Fibroblast of skin of left quadriceps (primary cell): Measurements from ENCODE around the gene OGA.

Source experiments
- DNase-seq, 2 experiments: peaks; one replicate each; pipeline ENCODE4 v3.0.0-alpha.2; 2013; ENCODE audit warnings: low read depth in 2 of 2

OGA gene

DNA sequence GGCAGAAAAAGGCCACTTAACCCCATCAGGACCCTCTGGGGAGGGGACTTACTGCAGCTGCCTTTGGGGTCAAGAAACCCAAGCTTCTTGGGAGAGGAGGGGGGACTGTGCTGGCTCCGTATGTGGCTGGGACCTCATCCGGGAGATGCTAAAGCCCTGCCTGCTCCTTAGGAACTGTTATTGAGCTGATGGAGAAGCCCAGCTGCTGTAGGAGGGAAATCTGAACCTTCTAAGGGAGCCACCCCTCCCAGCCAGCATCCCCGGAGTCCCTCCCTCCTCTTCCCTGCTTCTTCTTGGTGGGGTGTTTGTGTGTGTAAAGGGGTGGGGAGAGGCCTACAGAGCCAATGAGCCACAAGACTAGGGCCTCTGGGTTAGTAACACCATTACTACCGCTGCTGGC lies 17.1 kb upstream of the OGA start:
- no peak for DNase-seq

DNA sequence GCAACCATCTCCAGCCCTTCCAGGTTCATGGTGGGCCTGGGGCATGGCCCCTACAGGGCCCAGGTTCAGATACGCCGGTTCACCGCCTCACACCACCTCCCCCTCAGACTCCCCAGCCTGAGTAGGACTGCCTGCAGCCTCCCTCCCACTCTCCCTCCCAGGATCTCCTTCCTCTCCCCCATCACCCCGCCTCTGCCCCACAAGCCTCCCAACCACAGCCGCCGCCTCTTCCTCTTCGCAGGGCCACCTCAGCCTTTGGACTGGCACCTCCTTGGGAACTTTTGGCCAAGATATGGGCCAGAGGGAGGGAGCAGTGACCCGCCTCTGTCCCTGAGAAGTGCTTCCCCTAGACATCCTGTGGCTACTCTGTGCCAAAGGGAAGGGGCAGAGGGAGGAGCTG lies 16.1 kb upstream of the OGA start:
- DNase-seq: no peak

GRCh38 chr10:101833466-101833865 lies 15.2 kb upstream of the OGA start:
- no peak for DNase-seq

GRCh38 chr10:101832325-101832771 lies 14.1 kb upstream of the OGA start:
- DNase-seq: no peak

DNA sequence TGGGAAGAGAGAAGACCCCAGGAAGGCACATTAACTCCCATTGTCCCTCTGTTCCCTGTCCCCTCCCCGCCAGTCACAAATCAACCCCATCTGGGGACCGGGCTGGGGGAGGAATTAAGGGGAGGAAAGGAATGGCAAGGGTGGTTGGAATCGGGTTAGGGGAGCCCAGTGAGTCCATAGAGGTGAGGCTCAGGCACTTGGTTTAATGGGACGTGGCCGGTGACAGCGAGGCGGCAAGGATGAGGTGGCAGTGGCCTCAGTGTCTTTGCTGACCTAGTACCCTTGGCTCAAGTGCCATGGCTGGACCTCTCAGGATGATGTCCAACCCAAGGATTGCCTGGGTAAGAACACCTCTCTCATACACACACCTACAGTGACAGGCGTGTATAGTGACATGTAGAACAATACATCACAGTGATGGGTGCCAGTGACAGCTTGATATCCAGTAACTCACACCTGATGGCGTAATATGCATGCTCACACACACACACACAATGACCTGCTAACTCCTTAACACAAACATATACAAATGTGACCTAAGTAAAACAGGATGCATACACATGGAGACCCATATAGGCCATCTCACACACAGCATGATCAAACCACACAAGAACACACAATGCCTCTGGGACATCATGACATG lies 13.0 kb upstream of the OGA start:
- DNase-seq: no peak

- DNase-seq: peak; percentile 86 to 87
Observed at GRCh38 chr10:101830322-101831168, 12.3 kb upstream of the OGA start.

DNA sequence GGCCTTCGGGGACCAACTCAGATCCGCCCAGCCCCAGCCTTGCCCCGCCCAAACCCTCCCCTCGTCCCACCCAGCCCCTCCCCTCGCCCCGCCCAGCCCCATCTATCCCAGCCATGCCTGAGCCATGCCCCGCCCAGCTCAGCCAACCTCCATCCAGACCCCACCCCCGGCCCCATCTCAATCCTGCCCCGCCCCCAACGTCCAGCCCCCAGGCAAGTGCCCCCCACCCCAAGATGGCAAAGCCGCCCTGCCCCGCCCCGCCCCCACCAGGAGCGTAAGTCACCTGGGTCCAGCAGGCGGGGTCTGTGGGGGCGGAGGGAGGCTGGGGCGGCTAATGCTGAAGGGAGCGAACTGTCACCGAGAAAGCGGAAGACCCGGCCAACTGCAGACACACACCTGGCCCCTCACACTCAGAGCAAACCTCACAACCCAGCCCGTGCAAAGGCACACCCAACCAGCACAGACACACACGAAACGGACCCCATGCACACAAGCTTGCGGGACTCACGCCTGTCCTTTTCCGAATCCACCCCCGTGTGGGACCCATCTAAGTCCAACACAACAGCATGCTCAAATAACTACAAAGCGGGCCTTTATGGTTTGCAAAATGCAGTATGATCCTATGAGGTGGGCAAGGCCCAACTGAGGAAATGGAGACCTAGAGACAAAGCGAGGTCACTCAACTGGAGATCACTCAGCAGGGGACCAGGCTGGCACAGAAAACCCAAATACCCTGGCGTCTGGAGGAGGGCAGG lies 11.5 kb upstream of the OGA start:
- DNase-seq: no peak

- no peak for DNase-seq
Observed at GRCh38 chr10:101828766-101829551, 10.7 kb upstream of the OGA start.

- DNase-seq: no peak
Observed at GRCh38 chr10:101827919-101828600, 9.8 kb upstream of the OGA start.

- no peak for DNase-seq
Observed at GRCh38 chr10:101826852-101827434, 8.7 kb upstream of the OGA start.

- DNase-seq: no peak
Observed at GRCh38 chr10:101824736-101825135, 6.5 kb upstream of the OGA start.

- DNase-seq: no peak
Observed at GRCh38 chr10:101818872-101819633, 809 bp upstream of the OGA start.

DNA sequence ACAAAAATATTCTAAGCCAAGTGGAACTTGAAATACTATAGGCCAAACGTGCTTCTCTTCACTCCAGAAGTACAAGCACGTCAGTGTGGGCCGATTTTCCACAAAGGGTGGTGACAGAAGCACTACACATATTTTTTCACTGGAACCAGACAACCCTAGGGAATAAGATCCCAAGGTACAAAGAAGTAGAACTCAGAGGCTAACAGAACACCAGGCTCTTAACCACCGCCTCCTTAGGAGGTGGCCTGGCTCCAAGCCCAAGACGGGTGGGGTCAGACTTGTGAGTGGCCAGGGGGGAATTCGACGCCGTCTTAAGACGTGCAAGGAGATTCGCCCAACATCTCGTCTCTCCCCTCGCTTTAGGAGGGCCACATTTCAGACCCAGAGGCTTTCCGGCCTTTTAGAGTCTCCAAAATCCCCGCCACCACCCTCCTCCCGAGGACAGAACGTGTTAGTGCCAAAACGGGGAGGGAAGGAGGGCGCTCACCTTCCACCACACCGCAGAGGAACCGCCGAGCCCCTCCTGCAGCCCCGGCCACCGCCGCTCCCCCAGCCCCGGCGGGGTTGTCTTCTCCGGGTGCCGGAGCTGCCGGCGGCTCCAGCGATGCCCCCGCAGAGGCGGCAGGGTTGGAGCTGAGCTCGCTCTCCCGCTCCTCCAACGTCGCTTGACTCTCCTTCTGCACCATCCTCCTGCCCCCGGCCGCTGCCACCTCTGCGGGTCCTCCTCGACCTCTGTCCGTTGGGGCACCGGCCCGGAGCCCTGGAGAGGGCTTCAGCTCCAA lies 716 bp downstream of the OGA start:
- DNase-seq: peak; percentile 83 to 86

DNA sequence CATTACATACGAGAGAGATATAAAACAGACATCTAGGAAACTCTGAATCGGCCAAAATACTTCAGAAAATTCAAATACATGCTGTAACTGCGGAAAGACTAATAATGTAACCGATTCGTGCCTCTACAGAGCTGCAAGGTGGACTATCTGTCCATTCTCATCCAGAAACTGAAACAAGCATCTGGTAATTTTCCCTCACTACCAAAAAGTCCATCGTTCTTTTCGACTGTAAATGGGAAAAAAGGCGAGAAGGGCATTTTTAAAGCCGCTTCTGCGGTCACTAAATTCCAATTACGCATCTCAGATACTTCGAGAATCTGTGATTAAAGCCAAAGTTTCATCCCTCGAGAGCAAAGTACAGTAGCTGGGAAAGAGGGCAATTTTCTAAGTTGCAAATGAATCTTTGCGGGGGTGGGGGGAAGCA lies 1.3 kb downstream of the OGA start:
- DNase-seq: no peak

GRCh38 chr10:101816376-101816775 lies 1.9 kb downstream of the OGA start:
- DNase-seq: no peak

DNA sequence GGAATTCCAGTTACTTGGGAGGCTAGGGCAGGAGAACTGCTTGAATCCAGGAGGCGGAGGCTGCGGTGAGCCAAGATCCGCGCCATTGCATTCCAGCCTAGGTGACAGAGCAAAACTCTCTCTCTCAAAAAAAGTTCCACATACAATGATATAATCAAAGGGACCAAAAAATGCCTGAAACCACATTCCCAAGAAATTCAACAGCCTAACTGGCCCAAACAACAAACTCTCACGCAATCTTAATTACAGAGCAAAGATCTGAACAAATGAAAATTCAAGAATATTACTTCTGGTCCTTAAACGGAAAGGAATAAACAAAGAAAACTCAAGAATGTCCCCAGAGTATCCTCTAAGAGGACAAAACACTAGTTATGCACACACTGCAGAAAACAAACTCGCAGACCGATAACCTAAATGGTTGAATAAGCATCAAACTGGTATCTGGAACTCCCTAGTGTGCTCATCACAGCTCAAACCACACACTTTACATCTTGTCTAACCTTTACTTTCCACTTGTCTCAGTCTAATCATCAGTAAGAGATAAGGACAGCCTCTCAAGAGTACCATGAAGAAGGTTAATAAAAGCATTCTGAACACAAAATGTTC lies 3.7 kb downstream of the OGA start:
- DNase-seq: no peak

- DNase-seq: no peak
Observed at GRCh38 chr10:101812606-101813005, 5.6 kb downstream of the OGA start.

DNA sequence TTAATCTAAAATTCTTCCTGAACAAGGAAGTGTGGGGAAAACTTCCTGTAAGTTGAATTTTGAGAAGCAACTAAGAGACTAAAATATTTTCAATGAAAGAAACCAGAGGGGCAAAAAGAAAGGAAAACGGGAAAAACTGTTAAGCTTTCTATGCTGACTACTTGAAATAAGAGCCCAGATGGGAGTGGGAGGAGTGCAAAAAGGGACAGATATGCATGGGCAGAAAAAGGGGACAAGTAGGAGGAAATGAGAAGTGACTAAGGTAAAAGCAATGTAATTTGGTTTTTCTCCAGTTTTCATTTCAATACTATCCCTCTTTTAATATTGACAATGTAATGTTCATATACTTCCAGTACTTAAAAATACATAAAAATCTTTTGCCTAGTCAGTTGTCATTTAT lies 11.1 kb downstream of the OGA start:
- DNase-seq: no peak

- no peak for DNase-seq
Observed at GRCh38 chr10:101803511-101803910, 14.7 kb downstream of the OGA start.
